HCT116 (cell line): ENCODE results near the gene VPS37B. TPM values are rescaled to one million over a fixed set of nuclear protein-coding genes. Genes with fewer than 3 reads are reported as not detected.

Experiments used
- ATAC-seq: fragments of 200-7000 bp; cut with Tn5 transposase; 2 replicates; pipeline ENCODE4 v1.9.1; 2020; ENCODE audit warnings: mild to moderate bottlenecking, moderate library complexity
- BruUV-seq: library from RNA; stranded (reverse); fragments of 400-500 nt; replicated peaks from 2 replicates; lab custom pipeline; 2021; lab: Mats Ljungman, UMichigan
- CTCF ChIA-PET: fragments of 300-600 bp; sonication (Branson Sonifier 250); formaldehyde crosslinking; loops from one replicate; lab custom pipeline; 2021; ENCODE audit warnings: antibody characterized with exemption; lab: Charles Lee
- POLR2A ChIA-PET: fragments of 300-600, 350-600 bp; sonication (Branson Sonifier 250); formaldehyde crosslinking; loops from one replicate; lab custom pipeline; 2021; ENCODE audit warnings: antibody characterized with exemption; lab: Charles Lee
- RAD21 ChIA-PET, 2 experiments: fragments of 300-600 bp; sonication (Branson Sonifier 250); formaldehyde crosslinking; loops; one replicate each; lab custom pipeline; 2023; ENCODE audit warnings: low total read pairs in 2 of 2; ENCODE audit not compliant: uncharacterized antibody in 2 of 2, unreplicated experiment in 2 of 2, low non-redundant PET in 1 of 2; lab: Charles Lee
- DNase-seq: peaks from one replicate; pipeline ENCODE4 v3.0.0-alpha.2; 2010; ENCODE audit warnings: low read depth, low spot score
- H2AFZ ChIP-seq: fragments of 200-600 bp; shearing (Covaris generic), sonication (generic); 2 replicates; pipeline ENCODE4 v1.6.1; 2017; ENCODE audit warnings: low read depth, mixed run types, mixed read lengths, antibody characterized with exemption, low read length; ENCODE audit not compliant: poor library complexity, severe bottlenecking
- H3K27ac ChIP-seq: 2 replicates; pipeline ENCODE4 v1.5.1; 2012; ENCODE audit warnings: low read depth, low read length
- H3K27me3 ChIP-seq: fragments of 200-600 bp; sonication (generic); 2 replicates; pipeline ENCODE4 v1.6.1; 2016; ENCODE audit warnings: mixed run types, low read length, mixed read lengths; ENCODE audit not compliant: insufficient read depth
- H3K36me3 ChIP-seq, 2 experiments: fragments of 200-500 bp in 1 of 2; fragments of 200-600 bp in 1 of 2; sonication (Bioruptor generic) in 1 of 2; sonication (generic) in 1 of 2; 2 replicates each; pipeline versions ENCODE4 v1.5.1 to v1.6.1; 2014 to 2016; ENCODE audit warnings: low read length in 2 of 2, inconsistent platforms in 1 of 2, mixed read lengths in 1 of 2, mixed run types in 1 of 2; ENCODE audit not compliant: insufficient read depth in 2 of 2, control insufficient read depth in 1 of 2
- H3K4me1 ChIP-seq, 2 experiments: fragments of 200-600 bp in 1 of 2; sonication (generic) in 1 of 2; 2 replicates each; pipeline versions ENCODE4 v1.5.1 to v1.6.1; 2012 to 2017; ENCODE audit warnings: low read length in 2 of 2, inconsistent platforms in 1 of 2, mild to moderate bottlenecking in 1 of 2, mixed read lengths in 1 of 2, mixed run types in 1 of 2, moderate library complexity in 1 of 2; ENCODE audit not compliant: insufficient read depth in 2 of 2, control insufficient read depth in 1 of 2
- H3K4me2 ChIP-seq: fragments of 200-600 bp; sonication (generic); 2 replicates; pipeline ENCODE4 v1.6.1; 2017; ENCODE audit warnings: mixed run types, low read length, mixed read lengths
- H3K4me3 ChIP-seq, 2 experiments: fragments of 200-600 bp in 1 of 2; sonication (generic) in 1 of 2; replicated peaks in 1 of 2; 2 replicates each; pipeline ENCODE4 v1.5.1; 2011 to 2016; ENCODE audit warnings: low read length in 2 of 2, control low read depth in 1 of 2, low read depth in 1 of 2, mild to moderate bottlenecking in 1 of 2, mixed read lengths in 1 of 2, mixed run types in 1 of 2
- H3K79me2 ChIP-seq: fragments of 200-600 bp; sonication (generic); 2 replicates; pipeline ENCODE4 v1.6.1; 2017; ENCODE audit warnings: mild to moderate bottlenecking, mixed run types, low read length, moderate library complexity, mixed read lengths; ENCODE audit not compliant: insufficient read depth
- H3K9ac ChIP-seq: fragments of 200-600 bp; sonication (generic); 2 replicates; pipeline ENCODE4 v1.6.1; 2016; ENCODE audit warnings: low read length, mixed read lengths
- H3K9me2 ChIP-seq: fragments of 200-600 bp; sonication (generic), shearing (Covaris generic); 2 replicates; pipeline ENCODE4 v1.6.1; 2017; ENCODE audit warnings: mixed run types, mild to moderate bottlenecking, moderate library complexity; ENCODE audit not compliant: insufficient read depth
- H3K9me3 ChIP-seq, 2 experiments: fragments of 200-500 bp in 1 of 2; fragments of 200-600 bp in 1 of 2; sonication (Bioruptor generic) in 1 of 2; sonication (generic) in 1 of 2; 2 replicates each; pipeline ENCODE4 v1.6.1; 2014 to 2017; ENCODE audit warnings: low read length in 2 of 2, mixed read lengths in 2 of 2, inconsistent platforms in 1 of 2, low read depth in 1 of 2, mild to moderate bottlenecking in 1 of 2, mixed run types in 1 of 2, moderate library complexity in 1 of 2; ENCODE audit not compliant: control insufficient read depth in 1 of 2, insufficient read depth in 1 of 2
- H4K20me1 ChIP-seq: fragments of 200-600 bp; sonication (generic), shearing (Covaris generic); 2 replicates; pipeline ENCODE4 v1.6.1; 2017; ENCODE audit warnings: mixed run types, mild to moderate bottlenecking, moderate library complexity; ENCODE audit not compliant: insufficient read depth
- CBX3 ChIP-seq: IDR thresholded peaks from 2 replicates; pipeline ENCODE4 v1.6.1; 2012; ENCODE audit warnings: low read depth
- CEBPB ChIP-seq: IDR thresholded peaks from 2 replicates; pipeline ENCODE4 v1.6.1; 2012; ENCODE audit warnings: low read depth
- EZH2phosphoT487 ChIP-seq: fragments of 200-600 bp; IDR thresholded peaks from 2 replicates; pipeline ENCODE4 v1.6.1; 2018; ENCODE audit warnings: antibody characterized with exemption, borderline replicate concordance
- POLR2AphosphoS5 ChIP-seq: IDR thresholded peaks from 2 replicates; pipeline ENCODE4 v1.6.1; 2011; ENCODE audit warnings: mild to moderate bottlenecking, low read depth, low read length, moderate library complexity
- RAD21 ChIP-seq: IDR thresholded peaks from 2 replicates; pipeline ENCODE4 v1.6.1; 2012; ENCODE audit warnings: low read depth, mild to moderate bottlenecking
- REST ChIP-seq: IDR thresholded peaks from 2 replicates; pipeline ENCODE4 v1.6.1; 2012; ENCODE audit warnings: low read depth
- TCF7L2 ChIP-seq: IDR thresholded peaks from 2 replicates; pipeline ENCODE4 v1.7.0; 2011; ENCODE audit warnings: borderline replicate concordance, inconsistent platforms; ENCODE audit not compliant: insufficient read depth, insufficient read length; ENCODE audit errors: extremely low read depth
- intact Hi-C: fragments of 100-400 bp; cut with micrococcal nuclease; formaldehyde crosslinking; loops from 2 replicates; pipeline ENCODE4 v1.10.0; 2022
- total RNA-seq: library from RNA; stranded (reverse); gene quantifications from one replicate; pipeline ENCODE4 v1.2.1, GENCODE V29; 2021; ENCODE audit not compliant: unreplicated experiment
- TF ChIP-seq, protein P1 (sequence below): IDR thresholded peaks from 2 replicates; pipeline ENCODE4 v1.6.1; 2012

Gene VPS37B
- total RNA-seq, 1 experiment from 2014 or later = 55.0 TPM

GRCh38 chr12:122845041-122845864, 50.7 kb downstream of the VPS37B start:
- ChIA-PET RAD21 (no interaction called here), POLR2A (no interaction called here), CTCF (no interaction called here)
- ATAC-seq (no peak), DNase-seq (no peak)
- peaks cover 64% of the 10 kb centered on the region for H3K79me2 ChIP-seq
- intact Hi-C loops = no loop called here
- H3K9ac ChIP-seq = no peak overlapping the region
- no peaks in the 10 kb centered on the region; the same call in 1 of the 2 replicates for H4K20me1 ChIP-seq
- no peaks in the 10 kb centered on the region for H3K9me2 ChIP-seq
- no peak overlapping the region for H3K27ac ChIP-seq
- no peak overlapping the region for H3K4me2 ChIP-seq
- H2AFZ ChIP-seq = no peak overlapping the region
- no TSS peak for BruUV-seq
- H3K4me3 ChIP-seq = no peak overlapping the region
- TF ChIP-seq, protein P1, sequence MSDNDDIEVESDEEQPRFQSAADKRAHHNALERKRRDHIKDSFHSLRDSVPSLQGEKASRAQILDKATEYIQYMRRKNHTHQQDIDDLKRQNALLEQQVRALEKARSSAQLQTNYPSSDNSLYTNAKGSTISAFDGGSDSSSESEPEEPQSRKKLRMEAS = no peak
- TF ChIP-seq EZH2phosphoT487 = no peak
- TF ChIP-seq CBX3 = no peak
- no peak for TF ChIP-seq REST
- TF ChIP-seq TCF7L2 = no peak
- TF ChIP-seq CEBPB = no peak
- TF ChIP-seq RAD21 = no peak
- TF ChIP-seq POLR2AphosphoS5 = no peak
- no peaks in the 10 kb centered on the region for H3K9me3 ChIP-seq
- H3K27me3 ChIP-seq = no peaks in the 10 kb centered on the region
- no peaks in the 10 kb centered on the region; a peak in 1 of 4 replicates for H3K36me3 ChIP-seq
- peaks cover 11 to 18% of the 10 kb centered on the region in 2 experiments for H3K4me1 ChIP-seq
